Activated CD4-positive, CD25-positive, alpha-beta regulatory T cell treated with anti-CD3 and anti-CD28 coated beads, Interleukin-2, amount 50 U/mL, for 24 hours (primary cell): Measurements from ENCODE around the gene FBXO10.
A peak's percentile ranks its signal among the peaks of the same experiment; 100 is the strongest.
"Not testable (repeated sequence)": the region's sequence is repeated elsewhere in the genome, so short reads cannot be mapped to it uniquely, and the experiment has no call there.

Experiments used
- ATAC-seq, 2 donors: fragments of 150-1000 bp; cut with Tn5 transposase; one replicate each; pipeline ENCODE4 v1.10.0; 2021; ENCODE audit warnings: mild to moderate bottlenecking in 1 of 2, moderate library complexity in 1 of 2

The FBXO10 gene

GRCh38 chr9:37549527-37549926 lies 26.7 kb downstream of the FBXO10 start:
- no peak for ATAC-seq

GRCh38 chr9:37547328-37547878 lies 28.8 kb downstream of the FBXO10 start:
- no peak for ATAC-seq

- no peak for ATAC-seq
Observed at GRCh38 chr9:37543468-37543867, 32.7 kb downstream of the FBXO10 start.

GRCh38 chr9:37542895-37543294 lies 33.3 kb downstream of the FBXO10 start:
- ATAC-seq = no peak

- ATAC-seq = no peak
Observed at GRCh38 chr9:37542488-37542887, 33.7 kb downstream of the FBXO10 start.

GRCh38 chr9:37541465-37541864 lies 34.7 kb downstream of the FBXO10 start:
- no peak for ATAC-seq

- no peak for ATAC-seq
Observed at GRCh38 chr9:37540634-37541033, 35.5 kb downstream of the FBXO10 start.

DNA sequence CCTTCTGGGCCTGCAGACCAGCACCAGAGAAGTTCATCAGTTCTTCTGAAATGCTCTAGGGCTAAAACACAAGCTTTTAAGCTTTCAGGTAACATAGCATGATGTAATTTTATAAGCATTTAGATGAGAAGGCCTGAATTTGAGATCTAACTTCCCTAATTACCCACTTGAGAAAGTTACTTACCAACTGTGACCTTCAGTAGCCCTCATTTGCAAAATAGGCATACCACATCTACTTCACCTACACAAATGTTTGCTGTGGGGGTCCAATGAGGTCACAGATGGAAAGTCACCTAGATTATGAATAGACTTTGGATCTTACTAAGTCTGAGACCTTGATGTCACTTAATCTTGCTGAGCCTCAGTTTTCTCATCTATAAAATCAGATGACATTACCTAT lies 36.5 kb downstream of the FBXO10 start:
- ATAC-seq = no peak

DNA sequence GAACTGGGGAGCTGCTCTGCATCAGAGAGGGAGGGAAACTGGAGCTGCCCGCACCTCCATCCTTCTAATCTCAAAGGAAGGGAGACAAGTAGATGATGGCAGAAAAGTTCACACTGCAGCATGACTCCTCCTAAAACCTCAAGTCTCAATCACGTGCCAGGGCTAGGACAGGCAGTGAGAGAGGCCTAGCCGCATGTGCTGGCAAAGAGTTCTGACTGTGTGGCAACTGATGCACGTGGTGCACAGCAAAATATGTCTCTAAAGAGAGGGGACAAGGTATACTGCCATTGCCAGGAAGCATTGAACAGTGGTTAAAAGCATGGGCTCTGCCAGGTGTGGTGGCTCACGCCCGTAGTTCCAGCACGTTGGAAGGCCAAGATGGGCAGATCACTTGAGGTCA lies 38.1 kb downstream of the FBXO10 start:
- ATAC-seq = no peak

DNA sequence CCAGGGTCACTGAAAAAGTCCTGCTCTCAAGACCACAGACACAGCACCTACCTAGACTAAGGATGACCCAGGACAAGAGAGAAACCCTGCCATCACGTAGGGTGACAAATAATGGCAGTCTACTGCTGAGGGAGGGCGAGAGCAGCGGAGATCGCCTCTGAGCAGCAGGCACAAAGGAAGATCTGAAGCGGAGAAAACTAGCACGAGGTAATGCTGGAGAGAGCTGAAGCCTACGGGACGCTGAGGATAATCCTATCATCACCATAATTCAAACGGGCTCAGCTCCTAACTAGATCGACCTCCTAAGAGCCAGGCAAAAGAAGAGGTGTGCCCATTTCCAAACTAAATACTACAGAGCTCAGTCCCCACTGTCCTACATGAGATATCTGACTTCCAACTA lies 41.3 kb downstream of the FBXO10 start:
- no peak for ATAC-seq

- ATAC-seq = no peak
Observed at GRCh38 chr9:37534412-37534811, 41.8 kb downstream of the FBXO10 start.

- ATAC-seq = peak; percentile 29 to 42
Observed at GRCh38 chr9:37531699-37532098, 44.5 kb downstream of the FBXO10 start.

GRCh38 chr9:37528652-37529471 lies 47.3 kb downstream of the FBXO10 start:
- peak; percentile 87 to 93 for ATAC-seq

DNA sequence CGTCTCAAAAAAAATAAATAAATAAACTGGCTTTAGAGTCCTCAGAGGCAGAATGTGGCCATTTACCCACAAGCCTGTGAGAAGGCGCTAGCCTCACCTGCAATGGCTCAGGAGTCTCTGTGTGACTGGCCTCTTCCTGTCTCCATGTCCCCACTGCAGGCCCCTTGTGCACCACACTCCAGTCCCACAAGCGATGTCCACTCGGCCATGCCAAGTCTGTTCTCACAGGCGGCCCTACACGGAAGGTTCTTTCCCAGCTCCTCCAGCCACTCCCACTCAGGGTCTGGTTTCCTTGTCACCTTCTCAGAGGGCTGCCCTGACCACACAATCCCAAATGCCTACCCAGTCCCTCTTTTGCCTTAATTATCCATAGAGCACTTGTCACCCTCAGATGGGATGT lies 52.3 kb downstream of the FBXO10 start:
- no peak for ATAC-seq

GRCh38 chr9:37522971-37523370 lies 53.2 kb downstream of the FBXO10 start:
- no peak for ATAC-seq

DNA sequence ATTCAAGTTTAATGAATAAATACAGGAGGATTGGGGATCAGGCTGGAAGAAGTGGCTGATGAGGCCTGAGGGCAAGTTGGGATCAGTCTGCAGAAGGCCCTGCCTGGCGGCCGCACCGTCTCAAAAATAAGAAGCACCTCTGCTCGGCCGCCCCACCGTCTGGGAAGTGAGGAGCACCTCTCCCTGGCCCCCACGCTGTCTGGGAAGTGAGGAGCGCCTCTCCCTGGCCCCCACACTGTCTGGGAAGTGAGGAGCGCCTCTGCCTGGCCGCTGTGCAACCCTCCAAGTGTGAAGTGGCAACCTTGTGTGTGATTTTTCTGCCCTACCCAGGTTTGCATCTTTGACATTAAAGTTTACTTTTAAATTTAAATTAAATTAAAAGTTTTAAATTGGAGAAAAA lies 55.1 kb downstream of the FBXO10 start:
- ATAC-seq = no peak

- ATAC-seq = no peak
Observed at GRCh38 chr9:37520641-37521040, 55.5 kb downstream of the FBXO10 start.

- ATAC-seq = no peak
Observed at GRCh38 chr9:37517923-37518322, 58.3 kb downstream of the FBXO10 start.

- no peak for ATAC-seq
Observed at GRCh38 chr9:37515620-37516258, 60.4 kb downstream of the FBXO10 start.

DNA sequence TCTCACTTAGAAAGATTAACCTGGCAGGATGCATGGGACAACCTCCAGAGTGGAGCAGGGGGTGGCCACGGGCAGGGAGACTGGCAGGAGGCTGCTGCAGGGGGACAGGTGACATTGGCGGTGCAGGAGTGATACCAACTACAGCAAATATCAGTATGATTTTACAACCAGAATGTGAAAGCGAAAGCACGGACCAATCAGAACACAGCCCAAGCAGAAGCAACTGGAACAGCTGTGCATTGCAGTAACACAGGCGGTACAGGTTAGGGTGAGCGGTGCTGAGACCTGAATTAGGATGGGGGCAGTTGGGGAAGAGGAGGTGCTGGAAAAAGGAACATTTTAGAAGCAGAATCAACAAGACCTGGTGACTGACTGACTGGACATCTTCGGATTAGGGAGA lies 61.2 kb downstream of the FBXO10 start:
- ATAC-seq = peak in 1 of 2 donors; percentile 21

DNA sequence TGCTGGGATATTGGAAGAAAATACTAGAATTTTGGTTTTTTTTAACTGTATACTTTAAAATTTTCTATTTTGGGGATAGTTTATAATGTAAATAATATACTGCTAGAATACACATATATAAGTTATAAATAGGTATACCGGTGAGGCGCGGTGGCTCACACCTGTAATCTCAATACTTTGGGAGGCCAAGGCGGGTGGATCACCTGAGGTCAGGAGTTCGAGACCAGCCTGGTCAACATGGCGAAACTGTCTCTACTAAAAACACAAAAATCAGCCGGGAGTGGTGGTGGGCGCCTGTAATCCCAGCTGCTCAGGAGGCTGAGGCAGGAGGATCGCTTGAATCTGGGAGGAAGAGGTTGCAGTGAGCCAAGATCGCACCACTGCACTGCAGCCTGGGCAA lies 61.8 kb downstream of the FBXO10 start:
- not testable (repeated sequence) for ATAC-seq

DNA sequence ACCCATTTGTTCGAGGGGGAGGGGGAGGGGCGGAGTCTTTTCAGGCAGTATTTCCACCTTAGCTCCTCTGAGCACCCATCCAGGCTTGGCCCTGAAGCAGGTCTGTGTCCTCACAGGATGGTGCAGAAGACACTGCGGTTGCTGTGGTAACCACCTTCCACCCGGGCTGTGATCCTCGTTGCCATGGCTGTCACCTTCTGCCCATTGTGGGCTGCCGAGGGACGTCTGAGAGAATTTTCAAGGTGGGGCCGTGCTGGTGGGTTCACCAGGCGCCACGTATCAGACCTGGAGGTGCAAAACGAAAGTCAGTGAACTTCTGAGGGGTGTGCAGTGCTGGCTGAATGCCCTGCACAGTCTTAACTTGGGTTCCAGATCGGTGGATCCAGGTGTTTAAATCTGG lies 63.7 kb downstream of the FBXO10 start:
- no peak for ATAC-seq

GRCh38 chr9:37511016-37512010 lies 64.9 kb downstream of the FBXO10 start:
- peak in 1 of 2 donors; percentile 48 for ATAC-seq
